Osteoblast (primary cell): Measurements from ENCODE around the gene NCAM1. TPM values are rescaled to one million over a fixed set of nuclear protein-coding genes. Genes with fewer than 3 reads are reported as not detected.

Experiments
- DNase-seq: peaks from one replicate; pipeline ENCODE4 v3.0.0; 2011; ENCODE audit warnings: low spot score, mixed read lengths; ENCODE audit not compliant: insufficient read length; ENCODE audit errors: missing footprints
- H2AFZ ChIP-seq: 2 replicates; pipeline ENCODE4 v1.6.0; 2011; ENCODE audit warnings: mild to moderate bottlenecking, low read length
- H3K27ac ChIP-seq: 2 replicates; pipeline ENCODE4 v1.5.1; 2011; ENCODE audit warnings: mild to moderate bottlenecking, low read depth, low read length, moderate library complexity
- H3K27me3 ChIP-seq: 2 replicates; pipeline ENCODE4 v1.6.0; 2012; ENCODE audit warnings: mild to moderate bottlenecking, control low read depth, inconsistent platforms, low read length, moderate library complexity; ENCODE audit not compliant: insufficient read depth
- H3K36me3 ChIP-seq: 2 replicates; pipeline ENCODE4 v1.5.1; 2011; ENCODE audit warnings: mild to moderate bottlenecking, low read length, control low read depth, moderate library complexity; ENCODE audit not compliant: insufficient read depth
- H3K4me1 ChIP-seq: 2 replicates; pipeline ENCODE4 v1.5.1; 2011; ENCODE audit warnings: mild to moderate bottlenecking, low read length, control low read depth, moderate library complexity; ENCODE audit not compliant: insufficient read depth
- H3K4me2 ChIP-seq: 2 replicates; pipeline ENCODE4 v1.6.0; 2011; ENCODE audit warnings: mild to moderate bottlenecking, low read length; ENCODE audit not compliant: insufficient read depth
- H3K4me3 ChIP-seq: fragments of 200-600 bp; sonication (generic); 3 replicates; pipeline ENCODE4 v1.5.1; 2012; ENCODE audit warnings: mild to moderate bottlenecking, low read length, inconsistent platforms; ENCODE audit not compliant: insufficient read depth
- H3K79me2 ChIP-seq: 2 replicates; pipeline ENCODE4 v1.6.0; 2012; ENCODE audit warnings: mild to moderate bottlenecking, low read length, control low read depth, inconsistent platforms; ENCODE audit not compliant: insufficient read depth
- H3K9me3 ChIP-seq: 2 replicates; pipeline ENCODE4 v1.5.1; 2011; ENCODE audit warnings: low read depth, low read length, control low read depth
- H4K20me1 ChIP-seq: 2 replicates; pipeline ENCODE4 v1.6.0; 2012; ENCODE audit warnings: mild to moderate bottlenecking, low read length, control low read depth; ENCODE audit not compliant: insufficient read depth
- CTCF ChIP-seq: IDR thresholded peaks from 2 replicates; pipeline ENCODE4 v1.5.1; 2011; ENCODE audit warnings: mild to moderate bottlenecking, low read depth, low read length, moderate library complexity; ENCODE audit errors: extremely low read depth
- total RNA-seq: library from RNA; depleted of rRNA; stranded (reverse); fragments of >200 nt; gene quantifications from 2 replicates; pipeline ENCODE4 v1.2.3, GENCODE V29; 2012

NCAM1 gene
- total RNA-seq, 1 donor: 2.2 TPM

DNA sequence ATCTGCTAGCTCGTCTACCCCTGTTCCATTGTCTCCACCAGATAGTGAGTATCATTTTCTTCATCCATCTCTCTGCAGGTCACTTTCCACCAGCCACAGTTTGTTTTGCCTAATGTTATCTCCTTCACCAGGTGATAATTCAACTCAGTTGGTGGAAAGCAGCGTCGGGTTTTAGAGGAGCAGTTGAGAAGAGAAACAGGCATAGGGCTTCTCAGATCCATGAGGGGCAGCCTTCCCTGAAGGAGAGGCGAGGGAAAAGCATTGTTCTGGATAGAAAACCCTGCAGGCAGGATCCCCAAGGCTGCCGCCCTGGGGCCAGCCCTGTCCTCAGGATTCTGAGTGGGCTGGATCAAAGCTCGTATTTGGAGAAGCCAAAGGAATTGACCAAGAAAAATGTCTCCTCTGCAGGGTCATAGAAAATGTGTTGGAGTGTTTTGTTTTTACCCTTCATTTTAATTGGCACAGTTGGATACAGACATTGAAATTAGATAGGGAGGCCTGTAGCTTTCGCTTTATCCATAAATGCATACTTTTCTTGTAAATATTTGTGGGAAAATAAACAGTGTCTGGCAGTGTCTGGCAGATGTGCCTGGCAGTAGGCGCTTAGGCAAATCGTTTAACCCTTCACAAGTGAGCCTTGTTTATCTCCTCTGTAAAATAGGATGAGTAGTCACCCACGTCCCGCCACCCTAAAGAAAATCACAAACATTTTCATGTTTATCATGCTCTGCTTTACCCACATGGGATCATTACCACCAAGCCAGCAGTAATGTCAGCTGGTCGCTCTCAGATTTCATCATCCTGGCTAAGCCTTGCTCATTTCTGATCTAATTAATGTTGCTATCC, 279.8 kb downstream of the NCAM1 start:
- no peak overlapping the region for H3K4me3 ChIP-seq
- peaks cover 2% of the 10 kb centered on the region for H3K27me3 ChIP-seq
- H2AFZ ChIP-seq: no peak overlapping the region
- H3K36me3 ChIP-seq: no peaks in the 10 kb centered on the region
- no peaks in the 10 kb centered on the region for H3K9me3 ChIP-seq
- H3K27ac ChIP-seq: no peak overlapping the region
- H3K4me2 ChIP-seq: no peak overlapping the region
- no peaks in the 10 kb centered on the region for H3K79me2 ChIP-seq
- no peak for DNase-seq
- no peak for TF ChIP-seq CTCF
- no peaks in the 10 kb centered on the region for H4K20me1 ChIP-seq
- H3K4me1 ChIP-seq: no peaks in the 10 kb centered on the region

GRCh38 chr11:113241636-113242054, 280.4 kb downstream of the NCAM1 start:
- Histone ChIP-seq H3K79me2 (no peaks in the 10 kb centered on the region), H3K27ac (no peak overlapping the region), H4K20me1 (no peaks in the 10 kb centered on the region), H3K9me3 (no peaks in the 10 kb centered on the region), H3K27me3 (peaks cover 2% of the 10 kb centered on the region), H2AFZ (no peak overlapping the region), H3K4me1 (no peaks in the 10 kb centered on the region), H3K36me3 (no peaks in the 10 kb centered on the region), H3K4me3 (no peak overlapping the region), H3K4me2 (no peak overlapping the region)
- no peak for DNase-seq
- TF ChIP-seq CTCF: no peak

GRCh38 chr11:113242060-113242459, 280.8 kb downstream of the NCAM1 start:
- Histone ChIP-seq H3K79me2 (no peaks in the 10 kb centered on the region), H3K4me2 (no peak overlapping the region), H3K27me3 (peaks cover 2% of the 10 kb centered on the region), H4K20me1 (no peaks in the 10 kb centered on the region), H3K9me3 (no peaks in the 10 kb centered on the region), H3K36me3 (no peaks in the 10 kb centered on the region), H3K27ac (no peak overlapping the region), H2AFZ (no peak overlapping the region), H3K4me1 (no peaks in the 10 kb centered on the region), H3K4me3 (no peak overlapping the region)
- TF ChIP-seq CTCF: no peak
- no peak for DNase-seq

- H3K4me1 ChIP-seq: no peaks in the 10 kb centered on the region
- DNase-seq: no peak
- peak overlapping the region; percentile 61 for H3K4me3 ChIP-seq
- peaks cover 4% of the 10 kb centered on the region for H3K27me3 ChIP-seq
- H3K36me3 ChIP-seq: no peaks in the 10 kb centered on the region
- H2AFZ ChIP-seq: peak overlapping the region; percentile 72
- TF ChIP-seq CTCF: no peak
- H4K20me1 ChIP-seq: no peaks in the 10 kb centered on the region
- peak overlapping the region; percentile 73 for H3K4me2 ChIP-seq
- no peak overlapping the region for H3K27ac ChIP-seq
- no peaks in the 10 kb centered on the region for H3K9me3 ChIP-seq
- no peaks in the 10 kb centered on the region for H3K79me2 ChIP-seq
Observed at GRCh38 chr11:113242767-113243397, 281.7 kb downstream of the NCAM1 start.
